Tibial nerve (tissue), 4 donors: Measurements from ENCODE around the gene TBC1D1.

ENCODE experiments used
- CTCF ChIP-seq, 5 experiments: fragments of 200-600 bp in 3 of 5; fragments of 450-650 bp in 2 of 5; sonication (generic) in 3 of 5; IDR thresholded peaks; one replicate each; pipeline ENCODE4 v1.5.1; 2016 to 2019; ENCODE audit warnings: antibody characterized with exemption in 5 of 5, mild to moderate bottlenecking in 3 of 5, moderate library complexity in 2 of 5
- EP300 ChIP-seq, 2 donors: sonication (generic); formaldehyde crosslinking; IDR thresholded peaks; one replicate each; pipeline ENCODE4 v1.6.1; 2017; ENCODE audit warnings: antibody characterized with exemption in 2 of 2, mild to moderate bottlenecking in 1 of 2
- POLR2A ChIP-seq, 2 donors: fragments of 450-650 bp; IDR thresholded peaks; one replicate each; pipeline ENCODE4 v1.6.1; 2017; ENCODE audit warnings: antibody characterized with exemption in 2 of 2, mild to moderate bottlenecking in 2 of 2, moderate library complexity in 2 of 2

GRCh38 chr4:37958932-37959331 is 68.0 kb downstream of the TBC1D1 start:
- TF ChIP-seq CTCF (IDR thresholded peaks at IDR 0.05) (no peak), POLR2A (IDR thresholded peaks at IDR 0.05) (no peak), EP300 (IDR thresholded peaks at IDR 0.05) (no peak)
